HEK293T (cell line): Measurements from ENCODE around the gene INPP5A.

Experiments used
- BHLHE40 ChIP-seq: fragments of 450-650 bp; IDR thresholded peaks from 2 replicates; pipeline ENCODE4 v1.6.1; 2016; ENCODE audit warnings: mild to moderate bottlenecking, moderate library complexity, borderline replicate concordance
- CTBP1 ChIP-seq: fragments of 450-650 bp; IDR thresholded peaks from 2 replicates; pipeline ENCODE4 v1.6.1; 2016; ENCODE audit warnings: borderline replicate concordance
- ELF4 ChIP-seq: fragments of 450-650 bp; IDR thresholded peaks from 2 replicates; pipeline ENCODE4 v1.6.1; 2017; ENCODE audit warnings: antibody characterized with exemption
- FOXA1 ChIP-seq: fragments of 450-650 bp; IDR thresholded peaks from 2 replicates; pipeline ENCODE4 v1.6.1; 2016; ENCODE audit warnings: mild to moderate bottlenecking
- NFRKB ChIP-seq: fragments of 450-650 bp; IDR thresholded peaks from 2 replicates; pipeline ENCODE4 v1.6.1; 2016; ENCODE audit warnings: mild to moderate bottlenecking, moderate library complexity
- PKNOX1 ChIP-seq: fragments of 450-650 bp; IDR thresholded peaks from 2 replicates; pipeline ENCODE4 v1.6.1; 2016
- SP1 ChIP-seq: fragments of 450-650 bp; IDR thresholded peaks from 2 replicates; pipeline ENCODE4 v1.6.1; 2017
- SUZ12 ChIP-seq: fragments of 450-650 bp; IDR thresholded peaks from 2 replicates; pipeline ENCODE4 v1.6.1; 2016; ENCODE audit warnings: mild to moderate bottlenecking
- TARDBP ChIP-seq: fragments of 450-650 bp; IDR thresholded peaks from 2 replicates; pipeline ENCODE4 v1.6.1; 2016

GRCh38 chr10:132637477-132638129 lies 100.0 kb downstream of the INPP5A start:
- TF ChIP-seq FOXA1 = no peak
- TF ChIP-seq BHLHE40 = no peak
- TF ChIP-seq PKNOX1 = no peak
- no peak for TF ChIP-seq TARDBP
- no peak for TF ChIP-seq SUZ12
- TF ChIP-seq ELF4 = no peak
- no peak for TF ChIP-seq SP1
- no peak; the same call in 1 of the 2 replicates for TF ChIP-seq CTBP1
- TF ChIP-seq NFRKB = no peak
